Kidney (tissue), 14 donors: Measurements from ENCODE around the gene ICA1. TPM values are rescaled to one million over a fixed set of nuclear protein-coding genes. Genes with fewer than 3 reads are reported as not detected.

Experiments
- DNase-seq, 5 donors: peaks; one replicate each; pipeline ENCODE4 v3.0.0-alpha.2; 2013 to 2020
- FAIRE-seq: peaks from 2 replicates; lab custom pipeline; 2012; peaks lifted over from hg19 to GRCh38; lab: Jason Lieb, UNC
- H3K27ac ChIP-seq, 2 donors: one replicate each; pipeline ENCODE4 v1.7.0; 2013; ENCODE audit warnings: low read depth in 2 of 2, low read length in 2 of 2, inconsistent platforms in 1 of 2
- H3K27me3 ChIP-seq: one replicate; pipeline ENCODE4 v1.7.1; 2013; ENCODE audit warnings: low read length, inconsistent platforms; ENCODE audit not compliant: control insufficient read depth, insufficient read depth
- H3K36me3 ChIP-seq, 3 donors: one replicate each; pipeline versions ENCODE4 v1.7.0 to v1.7.1; 2013; ENCODE audit warnings: low read length in 3 of 3, control low read depth in 1 of 3, inconsistent platforms in 1 of 3; ENCODE audit not compliant: insufficient read depth in 3 of 3, control insufficient read depth in 2 of 3
- H3K4me1 ChIP-seq, 3 donors: one replicate each; pipeline versions ENCODE4 v1.7.0 to v1.7.1; 2013; ENCODE audit warnings: low read length in 3 of 3, inconsistent platforms in 1 of 3, low read depth in 1 of 3; ENCODE audit not compliant: control insufficient read depth in 2 of 3, insufficient read depth in 2 of 3
- H3K4me3 ChIP-seq, 3 donors: one replicate each; pipeline versions ENCODE4 v1.7.0 to v1.8.1; 2013; ENCODE audit warnings: low read length in 3 of 3, control low read depth in 1 of 3, inconsistent platforms in 1 of 3
- H3K9ac ChIP-seq, 3 donors: one replicate each; pipeline versions ENCODE4 v1.7.0 to v1.7.1; 2013; ENCODE audit warnings: low read length in 3 of 3, control low read depth in 1 of 3, inconsistent platforms in 1 of 3
- H3K9me3 ChIP-seq, 3 donors: one replicate each; pipeline versions ENCODE4 v1.7.0 to v1.7.1; 2013; ENCODE audit warnings: low read length in 3 of 3, control low read depth in 1 of 3, inconsistent platforms in 1 of 3; ENCODE audit not compliant: control insufficient read depth in 2 of 3, insufficient read depth in 1 of 3
- CTCF ChIP-seq: IDR thresholded peaks from 3 replicates; pipeline ENCODE4 v1.5.1; 2012; ENCODE audit warnings: mild to moderate bottlenecking, moderate library complexity, borderline replicate concordance; ENCODE audit not compliant: insufficient read depth; ENCODE audit errors: extremely low read depth
- intact Hi-C: fragments of 100-400 bp; cut with DNase I; formaldehyde crosslinking; loops from one replicate; pipeline ENCODE4 v1.11.1; 2022
- polyA plus RNA-seq: library from polyadenylated mRNA; stranded (reverse); fragments of 350-450 nt; fragmentation: Illumina TruSeq; extraction: RNeasy Lipid Tissue Mini Kit (QIAGEN cat#74804); gene quantifications from one replicate; pipeline ENCODE4 v1.2.3, GENCODE V29; 2014; ENCODE audit warnings: low read depth, low replicate concordance; ENCODE audit not compliant: insufficient read depth
- total RNA-seq: library from RNA; stranded (reverse); fragmentation: NEBNext Ultra II Directional; extraction: Animal tissue kit (Norgen Biotek cat#: 25700); gene quantifications from one replicate; pipeline ENCODE4 v1.2.1, GENCODE V29; 2021
- donor health status: control.
- donor health status: control.
- donor health status: control.
- donor health status: control.
- donor health status: control.
- donor health status: DM: yes; HTN: yes; CAD: no.
- donor health status: Normal renal cell carcinoma (clear cell type).

Gene ICA1
- total and polyA plus RNA-seq, 2 donors from 2014 or later, result 24.2 to 41.8 TPM

DNA sequence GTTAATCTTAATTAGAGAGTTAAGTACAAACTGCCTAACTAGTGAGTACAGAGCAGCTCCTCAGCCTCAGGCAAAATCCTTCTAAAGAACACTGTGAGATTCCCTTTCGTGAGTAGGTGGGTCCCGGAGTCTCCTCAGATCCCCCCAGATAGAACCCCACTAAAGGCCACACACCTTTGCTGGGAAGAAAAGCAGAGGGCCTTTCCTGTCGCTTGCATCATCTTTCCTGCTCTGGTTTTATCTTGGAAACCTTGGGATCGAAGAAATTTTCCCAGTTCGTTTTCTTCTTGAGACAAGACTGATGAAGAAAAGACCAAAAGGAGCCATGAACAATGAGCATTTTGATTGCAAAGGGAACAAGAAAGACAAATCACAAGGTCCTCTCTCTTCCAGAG, 40.9 kb downstream of the ICA1 start:
- Histone ChIP-seq H3K4me1 (no peaks in the 10 kb centered on the region), H3K27ac (no peak overlapping the region), H3K27me3 (no peaks in the 10 kb centered on the region), H3K9ac (no peak overlapping the region), H3K9me3 (no peaks in the 10 kb centered on the region), H3K36me3 (no peaks in the 10 kb centered on the region), H3K4me3 (no peak overlapping the region)
- no peak for TF ChIP-seq CTCF
- intact Hi-C loops, result no loop called here
- FAIRE-seq (no peak), DNase-seq (no peak)

DNA sequence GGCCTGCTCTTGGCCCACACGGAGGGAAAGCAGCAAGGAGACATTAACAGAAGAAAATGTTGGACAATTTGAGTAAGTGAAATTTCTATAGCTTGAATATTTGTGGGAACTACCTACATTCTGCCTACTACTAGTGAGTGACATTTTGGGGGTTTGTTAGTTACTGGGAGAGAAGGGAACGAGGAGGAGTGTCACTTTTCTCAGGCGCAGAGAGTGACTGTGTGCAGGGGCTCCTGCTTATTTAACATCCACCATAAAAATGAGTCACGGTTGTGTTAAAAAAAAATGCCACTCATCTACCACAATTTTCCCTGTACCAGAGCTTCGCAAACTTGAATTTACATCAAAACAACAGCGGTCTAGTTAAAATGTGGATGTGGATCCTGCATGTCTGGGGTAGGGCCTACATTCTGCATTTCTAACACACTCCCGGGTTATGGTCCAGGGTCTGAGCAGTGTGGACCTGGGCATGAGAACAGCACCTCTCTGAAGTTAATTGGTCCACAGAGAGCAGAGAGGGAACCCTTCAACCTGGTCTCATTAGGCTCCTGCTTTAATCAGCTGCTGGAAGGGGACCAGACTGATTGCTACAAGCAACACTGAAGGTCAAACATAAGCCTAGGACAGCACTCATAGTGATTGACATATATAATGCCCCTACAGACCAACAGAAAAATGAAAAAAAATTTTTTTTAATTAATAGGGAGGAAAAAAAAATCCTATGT, 41.4 kb downstream of the ICA1 start:
- no peak for TF ChIP-seq CTCF
- H3K4me3 ChIP-seq, result no peak overlapping the region
- H3K9ac ChIP-seq, result no peak overlapping the region
- H3K9me3 ChIP-seq, result no peaks in the 10 kb centered on the region
- DNase-seq (no peak), FAIRE-seq (no peak)
- H3K27ac ChIP-seq, result no peak overlapping the region
- intact Hi-C loops, result no loop called here
- H3K27me3 ChIP-seq, result no peaks in the 10 kb centered on the region
- no peaks in the 10 kb centered on the region for H3K36me3 ChIP-seq
- H3K4me1 ChIP-seq, result no peaks in the 10 kb centered on the region

GRCh38 chr7:8217200-8218068, 44.5 kb downstream of the ICA1 start:
- no peaks in the 10 kb centered on the region for H3K9me3 ChIP-seq
- FAIRE-seq (peak; percentile 97), DNase-seq (peak in 2 of 5 donors; percentile 87 to 88)
- no peak overlapping the region for H3K27ac ChIP-seq
- H3K9ac ChIP-seq, result no peak overlapping the region
- H3K4me1 ChIP-seq, result no peaks in the 10 kb centered on the region
- H3K36me3 ChIP-seq, result no peaks in the 10 kb centered on the region
- intact Hi-C loops, result no loop called here
- no peaks in the 10 kb centered on the region for H3K27me3 ChIP-seq
- H3K4me3 ChIP-seq, result no peak overlapping the region
- peak; percentile 71 for TF ChIP-seq CTCF
